ENCODE data around the gene ATP6V1F.

ATP6V1F gene

GRCh38 chr7:128865303-128865702 is 2.6 kb downstream of the ATP6V1F start:
- no peak for DNase-seq (ENCODE audit: low read depth, low spot score)
- H3K4me3 ChIP-seq (ENCODE audit: low read length): no peak overlapping the region

DNA sequence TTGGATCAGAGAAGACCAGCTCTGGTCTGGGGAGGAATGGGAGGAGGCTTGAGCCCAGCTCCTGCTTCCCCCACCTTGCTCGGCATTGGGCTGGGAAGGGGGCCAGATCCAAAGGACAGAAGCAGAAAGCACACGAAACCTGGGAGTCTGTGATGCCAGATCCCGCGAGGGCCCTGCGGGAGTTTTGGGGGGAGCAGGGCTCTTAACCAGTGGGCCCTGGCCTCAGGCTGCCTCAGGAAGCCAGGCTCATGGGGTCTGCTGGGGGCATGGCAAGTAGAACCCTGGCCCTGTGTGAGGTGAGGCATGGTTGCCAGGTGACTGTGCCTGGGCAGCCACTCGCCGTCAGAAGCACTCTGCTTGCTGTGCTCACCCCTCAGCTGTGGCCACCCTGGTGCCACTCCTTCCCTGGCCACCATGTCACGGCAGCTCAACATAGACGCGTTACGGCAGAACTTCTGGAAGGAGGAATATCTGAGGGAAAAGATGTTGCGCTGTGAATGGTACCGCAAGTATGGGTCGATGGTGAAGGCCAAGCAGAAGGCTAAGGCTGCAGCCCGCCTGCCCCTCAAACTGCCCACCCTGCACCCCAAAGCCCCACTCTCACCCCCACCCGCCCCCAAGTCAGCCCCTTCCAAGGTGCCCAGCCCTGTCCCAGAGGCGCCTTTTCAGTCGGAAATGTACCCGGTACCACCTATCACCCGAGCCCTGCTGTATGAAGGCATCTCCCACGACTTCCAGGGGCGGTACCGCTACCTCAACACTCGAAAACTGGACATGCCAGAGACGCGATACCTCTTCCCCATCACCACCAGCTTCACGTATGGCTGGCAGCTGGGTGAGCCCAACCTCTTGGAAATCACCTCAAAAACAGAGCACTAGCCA is 3.6 kb downstream of the ATP6V1F start:
- DNase-seq (ENCODE audit: low read depth, low spot score): no peak
- H3K4me3 ChIP-seq (ENCODE audit: low read length): no peak overlapping the region

GRCh38 chr7:128867241-128867640 is 4.6 kb downstream of the ATP6V1F start:
- DNase-seq (ENCODE audit: low read depth, low spot score): no peak
- no peak overlapping the region for H3K4me3 ChIP-seq (ENCODE audit: low read length)

- DNase-seq (ENCODE audit: low read depth, low spot score): no peak
- H3K4me3 ChIP-seq (ENCODE audit: low read length): no peak overlapping the region
Measured at GRCh38 chr7:128867842-128868623, 5.4 kb downstream of the ATP6V1F start.

DNA sequence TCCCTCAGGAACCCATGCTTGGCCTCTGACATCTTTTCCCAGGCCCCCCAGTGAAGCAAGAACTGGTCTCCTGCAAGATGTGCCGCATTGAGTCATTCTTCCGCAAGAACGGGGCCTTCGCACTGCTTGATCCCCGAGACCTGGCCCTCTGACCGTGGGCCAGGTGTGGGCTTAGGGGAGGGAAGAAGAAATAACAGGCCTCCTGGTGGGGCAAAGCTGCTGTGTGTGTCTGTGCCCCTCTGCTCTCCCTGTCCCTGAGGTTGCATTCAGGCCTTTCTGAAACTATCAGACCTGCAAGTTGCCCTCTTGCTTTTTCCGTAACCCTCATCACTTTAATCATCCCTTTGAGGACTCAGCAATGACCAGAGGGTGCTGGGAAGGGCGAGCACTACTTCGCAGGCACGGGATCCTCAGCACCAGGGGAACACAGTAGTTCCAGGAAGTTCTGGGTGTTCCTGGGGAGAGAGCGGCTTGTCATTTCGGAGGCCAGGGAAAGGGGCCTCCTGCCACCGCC is 6.0 kb downstream of the ATP6V1F start:
- H3K4me3 ChIP-seq (ENCODE audit: low read length): no peak overlapping the region
- no peak for DNase-seq (ENCODE audit: low read depth, low spot score)

GRCh38 chr7:128869138-128869943 is 6.7 kb downstream of the ATP6V1F start:
- peak overlapping the region; percentile 47 for H3K4me3 ChIP-seq (ENCODE audit: low read length)
- DNase-seq (ENCODE audit: low read depth, low spot score): no peak

- no peak for DNase-seq (ENCODE audit: low read depth, low spot score)
- peak overlapping the region; percentile 47 for H3K4me3 ChIP-seq (ENCODE audit: low read length)
Measured at GRCh38 chr7:128869944-128870285, 7.3 kb downstream of the ATP6V1F start.

GRCh38 chr7:128871050-128871449 is 8.4 kb downstream of the ATP6V1F start:
- H3K4me3 ChIP-seq (ENCODE audit: low read length): no peak overlapping the region
- no peak for DNase-seq (ENCODE audit: low read depth, low spot score)

GRCh38 chr7:128872394-128872824 is 9.8 kb downstream of the ATP6V1F start:
- no peak for DNase-seq (ENCODE audit: low read depth, low spot score)
- no peak overlapping the region for H3K4me3 ChIP-seq (ENCODE audit: low read length)

GRCh38 chr7:128873234-128873633 is 10.6 kb downstream of the ATP6V1F start:
- DNase-seq (ENCODE audit: low read depth, low spot score): no peak
- H3K4me3 ChIP-seq (ENCODE audit: low read length): no peak overlapping the region

DNA sequence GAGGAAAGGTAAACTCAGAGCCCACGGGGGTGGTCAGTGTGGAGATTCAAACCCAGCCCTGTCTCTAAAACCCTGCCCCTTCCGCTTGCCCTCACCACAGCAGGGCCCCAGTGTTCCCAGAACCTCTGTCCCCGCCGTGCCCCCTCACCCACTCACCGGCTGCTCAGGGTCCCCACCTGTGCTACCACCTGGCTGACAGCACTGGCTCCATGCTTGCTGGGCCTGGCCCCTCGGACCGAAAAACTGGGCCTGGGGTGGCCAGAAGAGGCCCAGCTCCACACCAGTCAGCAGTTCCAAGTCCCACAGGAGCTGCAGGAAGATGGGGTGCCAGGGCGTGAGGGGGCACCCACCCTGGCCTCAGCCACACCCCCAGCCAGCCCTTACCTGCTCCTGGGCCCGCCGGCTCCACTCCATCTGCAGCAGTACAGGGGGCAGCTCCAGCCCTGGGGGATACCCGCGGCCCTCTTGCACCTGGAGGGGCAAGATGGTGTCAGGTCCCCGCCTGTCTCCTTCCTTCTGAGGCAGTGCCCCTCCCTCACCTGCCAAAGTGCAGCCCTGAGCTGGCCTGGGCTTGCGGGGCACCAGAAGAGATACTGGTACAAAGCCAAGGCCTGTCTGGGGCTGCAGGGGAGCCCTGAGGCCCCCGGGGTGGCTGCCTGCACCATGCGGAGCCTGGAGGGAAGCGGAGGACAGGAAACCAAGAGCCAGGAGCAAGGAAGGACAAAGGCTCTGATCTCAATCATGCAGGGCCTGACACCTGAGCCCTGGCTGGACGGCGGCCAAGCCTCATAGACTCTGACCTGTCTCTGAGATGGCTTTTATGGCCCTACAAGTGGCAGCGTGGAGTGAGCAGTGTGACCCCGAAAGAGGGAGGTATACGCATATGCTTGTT is 11.7 kb downstream of the ATP6V1F start:
- H3K4me3 ChIP-seq (ENCODE audit: low read length): no peak overlapping the region
- DNase-seq (ENCODE audit: low read depth, low spot score): no peak

DNA sequence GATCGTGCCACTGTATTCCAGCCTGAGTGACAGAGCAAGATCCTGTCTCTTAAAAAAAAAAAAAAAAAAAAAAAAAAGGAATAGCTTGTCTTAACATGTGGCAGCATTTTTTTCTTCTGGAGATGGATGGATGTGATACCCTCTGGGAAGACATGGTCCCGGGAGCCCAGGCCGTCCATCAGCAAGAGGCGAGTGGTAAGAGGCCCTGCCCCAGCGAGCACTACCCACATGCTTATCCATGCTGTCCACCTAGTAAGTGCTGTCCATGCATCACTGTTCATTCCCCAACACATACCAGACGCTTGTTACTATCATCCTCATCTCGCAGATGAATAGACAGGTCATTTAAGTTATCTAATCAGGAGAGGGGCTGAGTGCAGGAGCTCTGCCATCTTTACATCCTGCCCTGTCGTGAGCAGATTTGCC is 12.9 kb downstream of the ATP6V1F start:
- no peak for DNase-seq (ENCODE audit: low read depth, low spot score)
- no peak overlapping the region for H3K4me3 ChIP-seq (ENCODE audit: low read length)

GRCh38 chr7:128876127-128876526 is 13.5 kb downstream of the ATP6V1F start:
- no peak overlapping the region for H3K4me3 ChIP-seq (ENCODE audit: low read length)
- DNase-seq (ENCODE audit: low read depth, low spot score): no peak

DNA sequence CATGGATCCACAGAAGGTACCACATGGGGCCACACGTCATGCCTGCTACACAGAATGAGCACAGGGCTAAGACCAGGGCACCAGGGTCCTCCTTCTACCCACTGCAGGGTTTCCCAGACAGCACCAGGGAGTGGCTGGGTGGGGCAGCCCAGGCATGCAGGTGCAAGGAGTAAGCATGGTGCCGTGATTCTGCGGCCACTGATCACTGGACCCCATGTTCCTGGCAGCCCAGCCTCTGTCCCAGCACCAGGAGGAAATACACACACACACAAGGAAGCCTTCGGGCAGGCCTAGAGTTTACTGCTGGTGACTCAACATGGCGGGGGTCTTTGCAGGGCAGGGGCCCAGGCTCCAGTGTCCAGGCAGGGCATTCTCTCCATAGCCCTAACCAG is 13.9 kb downstream of the ATP6V1F start:
- no peak overlapping the region for H3K4me3 ChIP-seq (ENCODE audit: low read length)
- no peak for DNase-seq (ENCODE audit: low read depth, low spot score)

DNA sequence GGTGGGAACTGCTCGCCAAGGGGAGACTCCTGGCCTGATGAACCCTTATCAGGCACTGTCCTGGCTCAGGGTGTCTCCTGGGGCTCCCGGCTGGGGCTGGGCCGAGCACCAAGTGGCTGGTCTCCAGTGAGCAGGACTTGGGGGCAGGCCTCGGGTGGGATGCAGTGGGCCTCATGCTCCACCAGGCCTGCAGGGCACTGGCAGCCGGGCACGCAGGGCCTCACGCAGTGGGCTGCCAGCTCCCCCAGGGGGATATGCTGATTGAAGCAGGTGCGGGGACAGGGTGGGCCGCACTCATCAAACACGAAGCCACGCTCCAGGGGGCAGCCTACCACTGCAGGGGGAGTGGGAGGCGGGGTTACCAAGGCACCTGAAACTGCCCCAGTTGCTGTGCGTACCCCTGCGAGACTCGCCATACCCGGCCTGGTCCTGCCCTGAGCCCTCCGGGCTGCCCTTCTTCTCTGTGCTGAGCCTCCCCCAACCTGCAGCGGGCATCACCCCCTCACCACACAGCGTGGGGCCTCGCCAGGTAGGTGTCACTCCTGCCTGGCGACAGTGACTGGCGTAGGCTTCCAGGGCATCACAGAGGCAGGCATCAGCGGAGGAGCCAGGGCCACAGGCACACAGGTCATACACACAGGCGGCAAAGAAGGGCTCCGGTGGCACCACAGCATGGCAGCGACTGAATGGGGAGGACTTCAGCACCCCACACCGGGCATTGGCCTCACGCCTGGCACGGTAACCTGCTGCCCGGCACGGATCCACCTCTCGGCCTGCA is 14.5 kb downstream of the ATP6V1F start:
- H3K4me3 ChIP-seq (ENCODE audit: low read length): no peak overlapping the region
- DNase-seq (ENCODE audit: low read depth, low spot score): no peak

- H3K4me3 ChIP-seq (ENCODE audit: low read length): 0 out of 2 replicates have a peak overlapping the region, but pooled peaks have one; percentile 9
- no peak for DNase-seq (ENCODE audit: low read depth, low spot score)
Measured at GRCh38 chr7:128877756-128878120, 15.1 kb downstream of the ATP6V1F start.

DNA sequence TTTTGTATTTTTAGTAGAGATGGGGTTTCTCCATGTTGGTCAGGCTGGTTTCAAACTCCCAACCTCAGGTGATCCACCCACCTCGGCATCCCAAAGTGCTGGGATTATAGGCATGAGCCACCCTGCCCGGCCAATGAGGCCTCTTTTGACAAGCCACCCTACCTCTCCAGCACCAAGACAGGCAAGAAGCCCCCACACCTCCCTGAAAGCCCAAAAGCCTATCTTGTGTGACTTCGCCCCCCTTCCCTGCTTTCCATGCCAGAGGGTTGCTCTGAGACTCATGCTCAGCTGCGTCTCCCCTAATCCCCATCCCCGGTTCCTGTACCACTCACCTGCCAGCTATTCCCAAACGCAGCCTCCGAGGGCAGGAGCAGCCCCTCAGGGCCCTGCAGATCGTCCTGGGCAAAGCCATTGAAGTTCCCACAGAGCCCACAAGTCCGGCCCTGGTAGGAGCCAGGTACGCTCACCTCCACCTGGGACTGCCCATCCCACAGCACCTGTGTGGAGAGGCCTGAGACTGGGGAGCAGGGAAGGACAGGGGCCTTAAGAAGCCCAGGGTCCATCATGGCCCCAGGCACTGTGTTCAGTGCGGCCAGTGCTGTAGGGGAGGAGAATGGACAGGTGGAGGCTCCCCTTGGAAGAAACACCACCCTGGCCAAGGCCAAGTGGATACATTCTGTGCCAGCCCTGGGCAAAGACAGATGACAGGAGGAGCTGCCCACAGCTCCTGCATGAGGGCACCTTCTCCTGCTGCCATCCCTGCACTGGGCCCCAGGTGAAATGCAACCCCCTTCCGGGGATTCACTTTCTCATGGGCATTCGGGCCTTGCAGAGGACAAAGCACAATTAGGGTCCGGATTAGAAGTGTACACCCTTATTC is 15.8 kb downstream of the ATP6V1F start:
- H3K4me3 ChIP-seq (ENCODE audit: low read length): no peak overlapping the region
- no peak for DNase-seq (ENCODE audit: low read depth, low spot score)
